ENCODE measurements around the gene WDR33. TPM values are rescaled to one million over a fixed set of nuclear protein-coding genes. Genes with fewer than 3 reads are reported as not detected.

Gene WDR33
- total RNA-seq, 4 donors from 2014 or later, result 54.4 to 95.8 (median 67.5) TPM

GRCh38 chr2:127658146-127658545 is 152.8 kb downstream of the WDR33 start:
- TF ChIP-seq CTCF (IDR thresholded peaks at IDR 0.05) (no peak), POLR2A (IDR thresholded peaks at IDR 0.05) (no peak)
- H3K4me3 ChIP-seq (replicated peaks in 1 of 3), result no peak overlapping the region

GRCh38 chr2:127657232-127657595 is 153.8 kb downstream of the WDR33 start:
- Histone ChIP-seq H3K27ac (no peak overlapping the region), H3K4me3 (replicated peaks in 1 of 3) (no peak overlapping the region), H3K36me3 (no peaks in the 10 kb centered on the region), H3K27me3 (no peaks in the 10 kb centered on the region), H3K4me1 (peaks cover 2 to 49% of the 10 kb centered on the region in 2 donors), H3K9me3 (no peaks in the 10 kb centered on the region)
- TF ChIP-seq POLR2A (IDR thresholded peaks at IDR 0.05) (no peak), CTCF (IDR thresholded peaks at IDR 0.05) (no peak)
- intact Hi-C loops (cut with DNase I), result no loop called here
- DNase-seq, result no peak
- WGBS, 2 donors, result 94 to 96% methylated on average over 10 to 15 of the region's 17 CpGs

More at GRCh38 chr2:127658146-127658545, 152.8 kb downstream of the WDR33 start:
- intact Hi-C loops (cut with DNase I), result no loop called here
- Histone ChIP-seq H3K27ac (peak overlapping the region in 2 of 3 donors; percentile 1 to 61), H3K36me3 (no peaks in the 10 kb centered on the region), H3K4me1 (peaks cover 0 to 47% of the 10 kb centered on the region in 2 donors), H3K27me3 (no peaks in the 10 kb centered on the region), H3K9me3 (no peaks in the 10 kb centered on the region)
- 86 to 93% methylated on average over 6 of the region's 6 CpGs for WGBS, 2 donors
- DNase-seq, result no peak

GRCh38 chr2:127656569-127657231 is 154.3 kb downstream of the WDR33 start:
- TF ChIP-seq POLR2A (IDR thresholded peaks at IDR 0.05) (no peak), CTCF (IDR thresholded peaks at IDR 0.05) (no peak)
- no peak for DNase-seq
- peak overlapping the region in 1 of 3 donors; percentile 1 for H3K27ac ChIP-seq
- no peaks in the 10 kb centered on the region for H3K36me3 ChIP-seq
- intact Hi-C loops (cut with DNase I), result no loop called here
- H3K27me3 ChIP-seq, result no peaks in the 10 kb centered on the region
- no peaks in the 10 kb centered on the region for H3K9me3 ChIP-seq
- no peak overlapping the region for H3K4me3 ChIP-seq (replicated peaks in 1 of 3)
- peaks cover 3 to 49% of the 10 kb centered on the region in 2 donors for H3K4me1 ChIP-seq
- WGBS, 2 donors, result 90 to 95% methylated on average over 15 of the region's 15 CpGs

GRCh38 chr2:127655209-127656073 is 155.5 kb downstream of the WDR33 start:
- H3K36me3 ChIP-seq, result no peaks in the 10 kb centered on the region
- no peaks in the 10 kb centered on the region for H3K27me3 ChIP-seq
- intact Hi-C loops (cut with DNase I), result no loop called here
- H3K4me3 ChIP-seq (replicated peaks in 1 of 3), result no peak overlapping the region
- DNase-seq, result no peak
- WGBS, 2 donors, result 83 to 89% methylated on average over 15 to 16 of the region's 16 CpGs
- H3K4me1 ChIP-seq, result peaks cover 3 to 41% of the 10 kb centered on the region in 2 donors
- no peak overlapping the region for H3K27ac ChIP-seq
- H3K9me3 ChIP-seq, result no peaks in the 10 kb centered on the region
- TF ChIP-seq POLR2A (IDR thresholded peaks at IDR 0.05), result no peak
- TF ChIP-seq CTCF (IDR thresholded peaks at IDR 0.05), result no peak

- Histone ChIP-seq H3K27me3 (no peaks in the 10 kb centered on the region), H3K27ac (no peak overlapping the region), H3K9me3 (no peaks in the 10 kb centered on the region), H3K4me3 (replicated peaks in 1 of 3) (no peak overlapping the region), H3K36me3 (no peaks in the 10 kb centered on the region), H3K4me1 (peaks cover 3 to 45% of the 10 kb centered on the region in 2 donors)
- intact Hi-C loops (cut with DNase I), result no loop called here
- no peak for DNase-seq
- 91% methylated on average over 8 of the region's 8 CpGs; no CpG with 5 or more reads in 1 of the 2 donors for WGBS, 2 donors
- TF ChIP-seq POLR2A (IDR thresholded peaks at IDR 0.05), result no peak
These were observed 156.2 kb downstream of the WDR33 start for GRCh38 chr2:127654838-127655175.
